ENCODE measurements around the gene TNS3. TPM values are rescaled to one million over a fixed set of nuclear protein-coding genes. Genes with fewer than 3 reads are reported as not detected.

The TNS3 gene
- total and polyA plus RNA-seq, 9 of the 15 experiments (the other 6 are each of a cell fraction or from before 2014, with no cell fraction given), result 0.20 TPM; not detected in 8

DNA sequence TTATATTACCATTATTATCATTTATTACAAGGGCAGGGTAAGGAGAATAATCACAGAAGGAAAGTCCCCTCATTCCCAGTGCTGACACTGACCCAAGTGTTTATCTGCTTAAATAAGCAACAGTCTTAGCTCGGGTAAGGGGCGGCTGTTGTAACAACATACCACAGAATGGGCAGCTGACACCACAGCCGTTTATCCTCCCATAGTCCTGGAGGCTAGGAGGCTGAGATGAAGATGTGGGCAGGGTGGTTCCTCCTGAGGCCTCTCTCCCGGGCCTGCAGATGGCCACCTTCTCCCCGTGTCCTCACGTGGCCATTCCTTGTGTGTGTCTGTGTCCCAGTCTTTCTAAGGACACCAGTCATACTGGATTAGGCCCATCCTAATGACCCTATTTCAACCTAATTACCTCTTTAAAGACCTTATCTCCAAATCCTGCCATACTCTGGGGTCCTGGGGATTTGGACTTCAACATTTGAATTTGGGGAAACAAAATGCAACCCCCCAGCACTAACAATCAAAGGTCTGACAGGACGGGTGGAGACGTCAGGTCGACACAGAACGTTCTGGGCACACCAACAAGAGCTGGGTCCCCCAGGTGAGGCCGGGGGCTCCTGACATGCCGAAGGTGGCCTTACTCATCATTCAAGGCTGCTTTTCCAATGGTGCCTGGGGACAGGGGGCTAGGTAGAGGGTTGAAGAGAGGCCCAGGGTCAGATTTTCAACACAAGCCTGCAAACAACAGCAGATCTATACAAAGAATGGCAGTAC lies 93.5 kb downstream of the TNS3 start:
- Histone ChIP-seq H3K4me3 (no peak overlapping the region), H3K4me1 (replicated peaks in 1 of 2; ENCODE audit: control insufficient read depth in 2 of 2, insufficient read depth in 2 of 2, low read length in 2 of 2) (no peaks in the 10 kb centered on the region; a peak in 1 of 5 replicates), H3K9me1 (ENCODE audit: control insufficient read depth, insufficient read depth, low read length) (no peaks in the 10 kb centered on the region), H3K27me3 (ENCODE audit: control insufficient read depth in 2 of 2, insufficient read depth in 2 of 2, low read length in 2 of 2) (peaks cover 15 to 78% of the 10 kb centered on the region in 2 experiments), H2AFZ (ENCODE audit: low read depth, low read length) (no peak overlapping the region), H3K4me2 (ENCODE audit: insufficient read depth, low read length) (no peak overlapping the region), H3K36me3 (ENCODE audit: control insufficient read depth, insufficient read depth, low read length) (no peaks in the 10 kb centered on the region), H3K79me2 (ENCODE audit: control insufficient read depth, insufficient read depth, low read length) (no peaks in the 10 kb centered on the region), H3K9ac (ENCODE audit: insufficient read depth in 1 of 2, low read depth in 2 of 2, low read length in 2 of 2) (no peak overlapping the region), H3K9me3 (replicated peaks; ENCODE audit: control insufficient read depth, insufficient read depth, low read depth, low read length) (no peaks in the 10 kb centered on the region), H4K20me1 (replicated peaks; ENCODE audit: control insufficient read depth, insufficient read depth, low read length) (no peaks in the 10 kb centered on the region), H3K27ac (ENCODE audit: extremely low read depth, low read depth, low read length) (no peak overlapping the region)
- FAIRE-seq, result no peak
- no peak for DNase-seq (ENCODE audit: extremely low read depth in 1 of 4, low spot score in 3 of 4)
- intact Hi-C loops (cut with micrococcal nuclease), result no loop called here
- BruUV-seq (replicated peaks), result no TSS peak
- no peak for TF ChIP-seq EGR1 (conservative IDR thresholded peaks at IDR 0.05)
- TF ChIP-seq ZNF444 (CRISPR knock-in tag; IDR thresholded peaks at IDR 0.05), result no peak
- no peak for TF ChIP-seq ZNF263 (CRISPR knock-in tag; IDR thresholded peaks at IDR 0.05; ENCODE audit: borderline replicate concordance)
- TF ChIP-seq, protein P1, sequence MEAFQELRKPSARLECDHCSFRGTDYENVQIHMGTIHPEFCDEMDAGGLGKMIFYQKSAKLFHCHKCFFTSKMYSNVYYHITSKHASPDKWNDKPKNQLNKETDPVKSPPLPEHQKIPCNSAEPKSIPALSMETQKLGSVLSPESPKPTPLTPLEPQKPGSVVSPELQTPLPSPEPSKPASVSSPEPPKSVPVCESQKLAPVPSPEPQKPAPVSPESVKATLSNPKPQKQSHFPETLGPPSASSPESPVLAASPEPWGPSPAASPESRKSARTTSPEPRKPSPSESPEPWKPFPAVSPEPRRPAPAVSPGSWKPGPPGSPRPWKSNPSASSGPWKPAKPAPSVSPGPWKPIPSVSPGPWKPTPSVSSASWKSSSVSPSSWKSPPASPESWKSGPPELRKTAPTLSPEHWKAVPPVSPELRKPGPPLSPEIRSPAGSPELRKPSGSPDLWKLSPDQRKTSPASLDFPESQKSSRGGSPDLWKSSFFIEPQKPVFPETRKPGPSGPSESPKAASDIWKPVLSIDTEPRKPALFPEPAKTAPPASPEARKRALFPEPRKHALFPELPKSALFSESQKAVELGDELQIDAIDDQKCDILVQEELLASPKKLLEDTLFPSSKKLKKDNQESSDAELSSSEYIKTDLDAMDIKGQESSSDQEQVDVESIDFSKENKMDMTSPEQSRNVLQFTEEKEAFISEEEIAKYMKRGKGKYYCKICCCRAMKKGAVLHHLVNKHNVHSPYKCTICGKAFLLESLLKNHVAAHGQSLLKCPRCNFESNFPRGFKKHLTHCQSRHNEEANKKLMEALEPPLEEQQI (IDR thresholded peaks at IDR 0.05), result no peak
- TF ChIP-seq CHD4 (IDR thresholded peaks at IDR 0.05; ENCODE audit: insufficient read depth, insufficient replicate concordance, low read depth, low read length, poor library complexity, severe bottlenecking), result no peak
- TF ChIP-seq SMARCA4 (IDR thresholded peaks at IDR 0.05), result no peak
- no peak for TF ChIP-seq ZNF274 (IDR thresholded peaks at IDR 0.05; ENCODE audit: borderline replicate concordance, low read depth, low read length)
- no peak for TF ChIP-seq GATAD2A (IDR thresholded peaks at IDR 0.05)
- no peak for TF ChIP-seq ZNF3 (CRISPR knock-in tag; IDR thresholded peaks at IDR 0.05)
- no peak for TF ChIP-seq ARID2 (IDR thresholded peaks at IDR 0.05)
- no peak for TF ChIP-seq CHCHD3 (CRISPR knock-in tag; IDR thresholded peaks at IDR 0.05)
- TF ChIP-seq ZNF140 (CRISPR knock-in tag; IDR thresholded peaks at IDR 0.05), result no peak
- in situ Hi-C loops (cut with MboI), result no loop called here
- WGBS (ENCODE audit: insufficient coverage, low coverage, missing lambda C conversion rate), result 0% methylated on average over 12 of the region's 12 CpGs
- ATAC-seq, result no peak
- ChIA-PET POLR2A (no interaction called here), CTCF (ENCODE audit: low intra/inter-chr PET ratio) (no interaction called here)
